ENCODE measurements around the gene LSR. TPM values are rescaled to one million over a fixed set of nuclear protein-coding genes. Genes with fewer than 3 reads are reported as not detected.

The LSR gene
- total RNA-seq, 1 experiment from 2014 or later, result 64.7 TPM

DNA sequence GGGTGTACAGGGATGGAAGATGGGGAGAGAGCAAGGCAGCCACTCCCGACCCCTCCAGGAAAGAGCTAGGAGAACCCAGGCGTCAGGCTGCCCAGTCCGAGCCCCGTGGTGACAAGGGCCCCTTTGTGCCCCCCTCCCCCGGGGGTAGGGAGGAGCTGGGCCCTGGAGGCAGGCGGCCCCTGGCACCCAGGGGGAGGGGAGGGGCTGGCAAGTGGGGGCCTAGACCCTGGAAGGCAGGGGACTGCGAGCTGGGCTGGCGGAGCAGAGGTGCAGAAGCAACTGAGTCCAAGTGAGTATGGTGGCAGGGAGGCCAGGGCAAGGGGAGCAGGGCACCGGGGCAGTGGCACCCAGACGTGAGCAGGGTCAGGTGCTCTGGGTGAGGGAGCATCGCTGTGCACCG, 43.1 kb downstream of the LSR start, which contains the start of gene MAG:
TSS of gene MAG (plus strand) at position 246 of the 400 bp plus-strand sequence. CDS start 3,248 bp downstream, outside the sequence.
- POLR2A ChIA-PET, result interaction anchor here (0.6 kb wide), 1 partner anchor 370 kb away, joined by 5 read pairs; no protein-coding TSS in a partner anchor
- BruUV-seq (replicated peaks), result no TSS peak
- no peaks in the 10 kb centered on the region for H3K4me1 ChIP-seq (ENCODE audit: control insufficient read depth, insufficient read depth, low read length)
- CTCF ChIA-PET, result no interaction called here
- no peak for ATAC-seq
- H3K36me3 ChIP-seq (ENCODE audit: control insufficient read depth, insufficient read depth, low read length), result no peaks in the 10 kb centered on the region
- no peaks in the 10 kb centered on the region; the same call in 1 of the 2 replicates for H3K27me3 ChIP-seq (ENCODE audit: control insufficient read depth, insufficient read depth, low read length)
- intact Hi-C loops (cut with micrococcal nuclease; ENCODE audit: unreplicated experiment) (no loop called here), in situ Hi-C loops (cut with HindIII; ENCODE audit: low pct_unique_long_range_greater_than_20kb, low sequenced_read_pairs) (no loop called here)
- TF ChIP-seq TCF7L2 (IDR thresholded peaks at IDR 0.05; ENCODE audit: low read depth, low read length) (no peak), SIN3A (IDR thresholded peaks at IDR 0.05; ENCODE audit: borderline replicate concordance, insufficient read depth, low read depth, low read length) (no peak), POLR2AphosphoS5 (IDR thresholded peaks at IDR 0.05; ENCODE audit: low read depth, low read length) (no peak)
- TF ChIP-seq, protein P1, sequence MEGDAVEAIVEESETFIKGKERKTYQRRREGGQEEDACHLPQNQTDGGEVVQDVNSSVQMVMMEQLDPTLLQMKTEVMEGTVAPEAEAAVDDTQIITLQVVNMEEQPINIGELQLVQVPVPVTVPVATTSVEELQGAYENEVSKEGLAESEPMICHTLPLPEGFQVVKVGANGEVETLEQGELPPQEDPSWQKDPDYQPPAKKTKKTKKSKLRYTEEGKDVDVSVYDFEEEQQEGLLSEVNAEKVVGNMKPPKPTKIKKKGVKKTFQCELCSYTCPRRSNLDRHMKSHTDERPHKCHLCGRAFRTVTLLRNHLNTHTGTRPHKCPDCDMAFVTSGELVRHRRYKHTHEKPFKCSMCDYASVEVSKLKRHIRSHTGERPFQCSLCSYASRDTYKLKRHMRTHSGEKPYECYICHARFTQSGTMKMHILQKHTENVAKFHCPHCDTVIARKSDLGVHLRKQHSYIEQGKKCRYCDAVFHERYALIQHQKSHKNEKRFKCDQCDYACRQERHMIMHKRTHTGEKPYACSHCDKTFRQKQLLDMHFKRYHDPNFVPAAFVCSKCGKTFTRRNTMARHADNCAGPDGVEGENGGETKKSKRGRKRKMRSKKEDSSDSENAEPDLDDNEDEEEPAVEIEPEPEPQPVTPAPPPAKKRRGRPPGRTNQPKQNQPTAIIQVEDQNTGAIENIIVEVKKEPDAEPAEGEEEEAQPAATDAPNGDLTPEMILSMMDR (IDR thresholded peaks at IDR 0.05), result no peak
- TF ChIP-seq, protein P2, sequence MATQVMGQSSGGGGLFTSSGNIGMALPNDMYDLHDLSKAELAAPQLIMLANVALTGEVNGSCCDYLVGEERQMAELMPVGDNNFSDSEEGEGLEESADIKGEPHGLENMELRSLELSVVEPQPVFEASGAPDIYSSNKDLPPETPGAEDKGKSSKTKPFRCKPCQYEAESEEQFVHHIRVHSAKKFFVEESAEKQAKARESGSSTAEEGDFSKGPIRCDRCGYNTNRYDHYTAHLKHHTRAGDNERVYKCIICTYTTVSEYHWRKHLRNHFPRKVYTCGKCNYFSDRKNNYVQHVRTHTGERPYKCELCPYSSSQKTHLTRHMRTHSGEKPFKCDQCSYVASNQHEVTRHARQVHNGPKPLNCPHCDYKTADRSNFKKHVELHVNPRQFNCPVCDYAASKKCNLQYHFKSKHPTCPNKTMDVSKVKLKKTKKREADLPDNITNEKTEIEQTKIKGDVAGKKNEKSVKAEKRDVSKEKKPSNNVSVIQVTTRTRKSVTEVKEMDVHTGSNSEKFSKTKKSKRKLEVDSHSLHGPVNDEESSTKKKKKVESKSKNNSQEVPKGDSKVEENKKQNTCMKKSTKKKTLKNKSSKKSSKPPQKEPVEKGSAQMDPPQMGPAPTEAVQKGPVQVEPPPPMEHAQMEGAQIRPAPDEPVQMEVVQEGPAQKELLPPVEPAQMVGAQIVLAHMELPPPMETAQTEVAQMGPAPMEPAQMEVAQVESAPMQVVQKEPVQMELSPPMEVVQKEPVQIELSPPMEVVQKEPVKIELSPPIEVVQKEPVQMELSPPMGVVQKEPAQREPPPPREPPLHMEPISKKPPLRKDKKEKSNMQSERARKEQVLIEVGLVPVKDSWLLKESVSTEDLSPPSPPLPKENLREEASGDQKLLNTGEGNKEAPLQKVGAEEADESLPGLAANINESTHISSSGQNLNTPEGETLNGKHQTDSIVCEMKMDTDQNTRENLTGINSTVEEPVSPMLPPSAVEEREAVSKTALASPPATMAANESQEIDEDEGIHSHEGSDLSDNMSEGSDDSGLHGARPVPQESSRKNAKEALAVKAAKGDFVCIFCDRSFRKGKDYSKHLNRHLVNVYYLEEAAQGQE (IDR thresholded peaks at IDR 0.05; ENCODE audit: insufficient read depth in 1 of 2, low read depth in 2 of 2, low read length in 1 of 2), result no peak
- H3K4me3 ChIP-seq (ENCODE audit: low read depth in 2 of 2, low read length in 2 of 2), result no peak within 1 kb of the TSS
- DNase-seq (ENCODE audit: low read depth, low spot score), result no peak
- no peaks in the 10 kb centered on the region for H3K9me3 ChIP-seq (ENCODE audit: control insufficient read depth, insufficient read depth, low read depth, low read length)
- no peak within 1 kb of the TSS for H3K27ac ChIP-seq (ENCODE audit: low read length)

DNA sequence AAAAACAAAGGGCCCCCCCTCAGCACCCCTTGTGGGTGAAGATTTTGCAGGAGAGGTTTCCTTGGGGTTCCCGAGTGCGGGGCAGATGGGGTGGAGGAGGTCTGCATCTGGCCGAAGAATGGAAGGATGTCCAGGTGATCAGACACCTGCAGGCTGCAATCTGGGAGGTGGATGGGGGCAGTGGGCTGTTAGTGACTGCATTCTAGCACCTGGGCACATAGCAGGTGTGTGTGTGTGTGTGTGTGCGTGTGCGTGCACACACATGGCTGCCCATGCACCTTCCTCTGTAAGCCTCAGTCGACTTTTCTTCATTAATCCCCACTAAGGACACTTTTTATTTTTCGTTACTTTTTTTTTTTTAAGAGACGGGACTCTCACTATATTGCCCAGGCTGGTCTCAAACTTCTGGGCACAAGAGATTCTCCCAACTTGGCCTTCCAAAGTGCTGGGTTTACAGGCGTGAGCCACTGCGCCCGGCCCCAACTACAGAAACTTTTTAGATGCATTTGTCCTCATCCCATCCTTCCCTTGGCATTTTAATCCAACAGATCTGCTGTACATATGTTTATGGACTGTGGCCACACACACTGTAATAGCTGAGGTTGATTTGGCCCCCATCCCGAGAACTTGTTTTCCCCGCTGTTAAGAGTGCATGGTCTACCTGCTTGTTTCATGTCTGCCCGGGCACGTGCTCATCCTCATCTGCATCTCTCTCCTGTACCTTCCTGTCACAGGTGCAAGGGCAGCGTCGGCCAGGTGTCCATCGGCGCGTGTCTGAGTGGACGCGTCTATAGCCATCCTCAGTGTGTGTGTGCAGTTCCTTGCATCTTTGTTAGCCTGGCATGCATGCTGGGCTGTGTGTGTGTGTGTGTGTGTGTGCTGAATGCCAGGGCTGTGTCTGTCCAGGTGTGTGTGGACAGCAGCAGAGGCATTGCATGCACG, 43.9 kb downstream of the LSR start:
- POLR2A ChIA-PET, result interaction anchor here (0.6 kb wide), 1 partner anchor 369 kb away, joined by 5 read pairs; no protein-coding TSS in a partner anchor
- no peak for DNase-seq (ENCODE audit: low read depth, low spot score)
- H3K4me3 ChIP-seq (ENCODE audit: low read depth in 2 of 2, low read length in 2 of 2), result no peak overlapping the region
- CTCF ChIA-PET, result no interaction called here
- intact Hi-C loops (cut with micrococcal nuclease; ENCODE audit: unreplicated experiment) (no loop called here), in situ Hi-C loops (cut with HindIII; ENCODE audit: low pct_unique_long_range_greater_than_20kb, low sequenced_read_pairs) (no loop called here)
- TF ChIP-seq, protein P2 (IDR thresholded peaks at IDR 0.05; ENCODE audit: insufficient read depth in 1 of 2, low read depth in 2 of 2, low read length in 1 of 2), result no peak
- TF ChIP-seq, protein P1 (IDR thresholded peaks at IDR 0.05), result no peak
- TF ChIP-seq POLR2AphosphoS5 (IDR thresholded peaks at IDR 0.05; ENCODE audit: low read depth, low read length) (no peak), SIN3A (IDR thresholded peaks at IDR 0.05; ENCODE audit: borderline replicate concordance, insufficient read depth, low read depth, low read length) (no peak), TCF7L2 (IDR thresholded peaks at IDR 0.05; ENCODE audit: low read depth, low read length) (no peak)
- 0 out of 2 replicates have a peak, but pooled peaks have one; percentile 15 for ATAC-seq
- no peaks in the 10 kb centered on the region for H3K36me3 ChIP-seq (ENCODE audit: control insufficient read depth, insufficient read depth, low read length)
- H3K27me3 ChIP-seq (ENCODE audit: control insufficient read depth, insufficient read depth, low read length), result no peaks in the 10 kb centered on the region; the same call in 1 of the 2 replicates
- no TSS peak for BruUV-seq (replicated peaks)
- H3K4me1 ChIP-seq (ENCODE audit: control insufficient read depth, insufficient read depth, low read length), result no peaks in the 10 kb centered on the region
- no peaks in the 10 kb centered on the region for H3K9me3 ChIP-seq (ENCODE audit: control insufficient read depth, insufficient read depth, low read depth, low read length)
- H3K27ac ChIP-seq (ENCODE audit: low read length), result no peak overlapping the region

All from Panc1 (cell line).